Measurements from ENCODE around the gene DNAH6. TPM values are rescaled to one million over a fixed set of nuclear protein-coding genes. Genes with fewer than 3 reads are reported as not detected.

Gene DNAH6
- polyA plus RNA-seq, 3 donors: 0.04 TPM; not detected in 2

- 96% methylated on average over 3 of the region's 9 CpGs for WGBS (ENCODE audit: insufficient coverage)
- H3K4me3 Mint-ChIP-seq: peak overlapping the region; percentile 83 to 92
Observed at GRCh38 chr2:84515788-84516187, 510 bp upstream of the DNAH6 start.

GRCh38 chr2:84519332-84519957, 3.1 kb downstream of the DNAH6 start:
- Mint-ChIP-seq H3K4me1 (peaks cover 12% of the 10 kb centered on the region), H3K4me3 (peak overlapping the region in 1 of 2 donors; percentile 35), H3K27ac (peak overlapping the region in 1 of 7 donors; percentile 46), H3K36me3 (no peaks in the 10 kb centered on the region), H3K9me3 (peaks cover 0 to 11% (median 4%) of the 10 kb centered on the region in 7 donors), H3K27me3 (ENCODE audit: low read depth in 3 of 3) (peaks cover 6 to 27% (median 8%) of the 10 kb centered on the region in 3 donors)
- H4K20me1 ChIP-seq (ENCODE audit: insufficient read depth, low read length): no peaks in the 10 kb centered on the region
- TF ChIP-seq, protein P1, sequence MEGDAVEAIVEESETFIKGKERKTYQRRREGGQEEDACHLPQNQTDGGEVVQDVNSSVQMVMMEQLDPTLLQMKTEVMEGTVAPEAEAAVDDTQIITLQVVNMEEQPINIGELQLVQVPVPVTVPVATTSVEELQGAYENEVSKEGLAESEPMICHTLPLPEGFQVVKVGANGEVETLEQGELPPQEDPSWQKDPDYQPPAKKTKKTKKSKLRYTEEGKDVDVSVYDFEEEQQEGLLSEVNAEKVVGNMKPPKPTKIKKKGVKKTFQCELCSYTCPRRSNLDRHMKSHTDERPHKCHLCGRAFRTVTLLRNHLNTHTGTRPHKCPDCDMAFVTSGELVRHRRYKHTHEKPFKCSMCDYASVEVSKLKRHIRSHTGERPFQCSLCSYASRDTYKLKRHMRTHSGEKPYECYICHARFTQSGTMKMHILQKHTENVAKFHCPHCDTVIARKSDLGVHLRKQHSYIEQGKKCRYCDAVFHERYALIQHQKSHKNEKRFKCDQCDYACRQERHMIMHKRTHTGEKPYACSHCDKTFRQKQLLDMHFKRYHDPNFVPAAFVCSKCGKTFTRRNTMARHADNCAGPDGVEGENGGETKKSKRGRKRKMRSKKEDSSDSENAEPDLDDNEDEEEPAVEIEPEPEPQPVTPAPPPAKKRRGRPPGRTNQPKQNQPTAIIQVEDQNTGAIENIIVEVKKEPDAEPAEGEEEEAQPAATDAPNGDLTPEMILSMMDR (IDR thresholded peaks at IDR 0.05): no peak
- H3K27ac ChIP-seq (ENCODE audit: low read depth in 1 of 2, low read length in 2 of 2): no peak overlapping the region
- H3K4me1 ChIP-seq (ENCODE audit: control insufficient read depth in 1 of 2, insufficient read depth in 2 of 2, low read length in 2 of 2): peaks cover 5 to 7% of the 10 kb centered on the region in 2 donors
- H3K4me2 ChIP-seq (replicated peaks; ENCODE audit: extremely low read depth, low read length, poor library complexity, severe bottlenecking): no peak overlapping the region
- peaks cover 5 to 12% of the 10 kb centered on the region in 2 donors for H3K27me3 ChIP-seq (ENCODE audit: control insufficient read depth in 2 of 2, insufficient read depth in 2 of 2, low read length in 2 of 2)
- intact Hi-C loops (cut with micrococcal nuclease): no loop called here
- no peaks in the 10 kb centered on the region for H3K9me3 ChIP-seq (replicated peaks in 1 of 2; ENCODE audit: control insufficient read depth in 1 of 2, insufficient read depth in 1 of 2, low read length in 2 of 2)
- no peak overlapping the region for H2AFZ ChIP-seq (ENCODE audit: insufficient read depth, low read depth, low read length, poor library complexity, severe bottlenecking)
- no peak overlapping the region for H3K4me3 ChIP-seq (replicated peaks in 1 of 3; ENCODE audit: low read depth in 2 of 3, low read length in 3 of 3)
- H3K36me3 ChIP-seq (replicated peaks in 1 of 2; ENCODE audit: control insufficient read depth in 1 of 2, insufficient read depth in 2 of 2, low read length in 2 of 2): no peaks in the 10 kb centered on the region
- no peaks in the 10 kb centered on the region for H3K79me2 ChIP-seq (ENCODE audit: insufficient read depth, low read length)
- no peak for DNase-seq
- H3K9ac ChIP-seq (ENCODE audit: insufficient read depth, low read length, poor library complexity, severe bottlenecking): no peak overlapping the region

More at GRCh38 chr2:84515788-84516187, 510 bp upstream of the DNAH6 start:
- Histone ChIP-seq H3K9me3 (replicated peaks in 1 of 2; ENCODE audit: control insufficient read depth in 1 of 2, insufficient read depth in 1 of 2, low read length in 2 of 2) (peaks cover 0 to 4% of the 10 kb centered on the region in 2 donors), H2AFZ (ENCODE audit: insufficient read depth, low read depth, low read length, poor library complexity, severe bottlenecking) (peak overlapping the region; percentile 66), H3K27me3 (ENCODE audit: control insufficient read depth in 2 of 2, insufficient read depth in 2 of 2, low read length in 2 of 2) (peaks cover 5 to 12% of the 10 kb centered on the region in 2 donors), H3K27ac (ENCODE audit: low read depth in 1 of 2, low read length in 2 of 2) (no peak overlapping the region), H3K4me2 (replicated peaks; ENCODE audit: extremely low read depth, low read length, poor library complexity, severe bottlenecking) (peak overlapping the region; percentile 72), H3K79me2 (ENCODE audit: insufficient read depth, low read length) (no peaks in the 10 kb centered on the region), H3K9ac (ENCODE audit: insufficient read depth, low read length, poor library complexity, severe bottlenecking) (no peak overlapping the region), H3K36me3 (replicated peaks in 1 of 2; ENCODE audit: control insufficient read depth in 1 of 2, insufficient read depth in 2 of 2, low read length in 2 of 2) (no peaks in the 10 kb centered on the region), H4K20me1 (ENCODE audit: insufficient read depth, low read length) (no peaks in the 10 kb centered on the region), H3K4me3 (replicated peaks in 1 of 3; ENCODE audit: low read depth in 2 of 3, low read length in 3 of 3) (peak overlapping the region in 1 of 3 experiments; percentile 74), H3K4me1 (ENCODE audit: control insufficient read depth in 1 of 2, insufficient read depth in 2 of 2, low read length in 2 of 2) (peaks cover 5 to 7% of the 10 kb centered on the region in 2 donors)
- H3K27ac Mint-ChIP-seq: peak overlapping the region in 1 of 7 donors; percentile 54
- H3K4me1 Mint-ChIP-seq: peaks cover 12% of the 10 kb centered on the region
- intact Hi-C loops (cut with micrococcal nuclease): no loop called here
- H3K27me3 Mint-ChIP-seq (ENCODE audit: low read depth in 3 of 3): peaks cover 6 to 26% (median 8%) of the 10 kb centered on the region in 3 donors
- TF ChIP-seq, protein P1 (IDR thresholded peaks at IDR 0.05): no peak
- no peaks in the 10 kb centered on the region for H3K36me3 Mint-ChIP-seq
- H3K9me3 Mint-ChIP-seq: peaks cover 2 to 11% (median 10%) of the 10 kb centered on the region in 7 donors
- no peak for DNase-seq
